NCI-H748 (cell line): ENCODE results near the gene YEATS4.
"Not testable (repeated sequence)": the region's sequence is repeated elsewhere in the genome, so short reads cannot be mapped to it uniquely, and the experiment has no call there.

Experiments used
- DNase-seq: peaks from one replicate; lab custom pipeline; 2025; ENCODE audit not compliant: unreplicated experiment; lab: John Stamatoyannopoulos, UW

YEATS4 gene

DNA sequence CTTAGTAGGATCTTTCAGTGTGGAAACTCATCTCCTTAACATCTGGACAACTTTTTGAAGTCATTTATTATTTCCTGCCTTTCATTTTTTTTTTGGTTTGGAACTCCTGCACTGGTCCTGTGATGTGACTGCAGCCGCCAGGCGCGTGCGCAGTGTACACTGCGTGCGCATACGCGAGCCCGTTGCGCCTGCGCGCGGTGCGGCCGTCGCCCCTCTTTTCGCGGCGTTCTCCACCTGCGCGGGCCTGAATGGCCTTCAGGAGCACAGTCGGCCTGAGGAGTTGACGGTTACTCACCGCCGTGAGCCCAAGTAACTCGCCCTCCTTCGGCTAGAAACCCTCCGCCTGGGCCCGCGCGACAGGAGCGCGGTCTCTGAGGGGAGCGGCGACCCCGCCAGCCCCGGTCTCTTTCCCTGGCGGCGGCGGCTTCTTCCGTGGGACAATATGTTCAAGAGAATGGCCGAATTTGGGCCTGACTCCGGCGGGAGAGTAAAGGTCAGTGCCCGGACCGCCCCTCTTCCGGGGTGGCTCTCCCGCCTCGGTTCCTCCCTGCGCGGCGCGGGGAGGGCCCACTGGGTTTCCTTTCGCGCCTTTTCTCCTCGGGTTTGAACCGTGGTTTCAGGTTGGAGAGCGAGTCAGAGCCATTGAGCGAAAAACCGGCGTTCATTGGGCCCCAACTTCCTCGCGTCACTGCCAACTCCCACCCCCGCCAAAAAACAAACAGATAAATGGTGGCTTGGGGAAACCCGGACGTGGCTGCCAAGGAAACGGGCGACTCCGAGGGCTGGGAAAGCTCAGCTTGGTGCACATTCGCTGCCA is at the start of gene YEATS4:
Gene YEATS4, plus strand, starts transcription at position 213 of the 817 bp plus-strand sequence. Its CDS starts 230 bp downstream, at position 443.
- peak; percentile 99 for DNase-seq

- DNase-seq: no peak
Observed at GRCh38 chr12:69313209-69313608, 46.3 kb upstream of the YEATS4 start.

DNA sequence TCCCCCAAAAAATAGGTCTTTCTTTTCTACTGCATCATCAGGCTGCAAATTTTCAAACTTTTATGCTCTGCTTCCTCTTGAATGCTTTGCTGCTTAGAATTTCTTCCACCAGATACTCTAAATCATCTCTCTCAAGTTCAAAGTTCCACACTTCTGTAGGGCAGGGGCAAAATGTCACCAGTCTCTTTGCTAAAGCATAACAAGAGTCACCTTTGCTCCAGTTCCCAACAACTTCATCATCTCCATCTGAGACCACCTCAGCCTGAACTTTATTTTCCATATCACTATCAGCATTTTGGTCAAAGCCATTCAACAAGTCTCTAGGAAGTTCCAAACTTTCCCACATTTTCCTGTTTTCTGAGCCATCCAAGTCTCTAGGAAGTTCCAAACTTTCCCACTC is 42.8 kb upstream of the YEATS4 start:
- DNase-seq: not testable (repeated sequence)

DNA sequence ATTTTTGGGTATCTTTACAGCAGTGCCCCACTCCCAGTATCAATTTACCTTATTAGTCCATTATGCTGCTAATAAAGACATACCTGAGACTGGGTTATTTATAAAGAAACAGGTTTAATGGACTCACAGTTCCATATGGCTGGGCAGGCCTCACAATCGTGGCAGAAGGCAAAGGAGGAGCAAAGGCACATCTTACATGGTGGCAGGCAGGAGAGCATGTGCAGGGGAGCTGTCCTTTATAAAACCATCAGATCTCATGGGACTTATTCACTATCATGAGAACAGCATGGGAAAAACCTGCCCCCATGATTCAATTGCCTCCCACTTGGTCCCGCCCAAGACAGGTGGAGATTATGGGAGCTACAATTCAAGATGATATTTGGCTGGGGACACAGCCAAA is 42.3 kb upstream of the YEATS4 start:
- DNase-seq: not testable (repeated sequence)

DNA sequence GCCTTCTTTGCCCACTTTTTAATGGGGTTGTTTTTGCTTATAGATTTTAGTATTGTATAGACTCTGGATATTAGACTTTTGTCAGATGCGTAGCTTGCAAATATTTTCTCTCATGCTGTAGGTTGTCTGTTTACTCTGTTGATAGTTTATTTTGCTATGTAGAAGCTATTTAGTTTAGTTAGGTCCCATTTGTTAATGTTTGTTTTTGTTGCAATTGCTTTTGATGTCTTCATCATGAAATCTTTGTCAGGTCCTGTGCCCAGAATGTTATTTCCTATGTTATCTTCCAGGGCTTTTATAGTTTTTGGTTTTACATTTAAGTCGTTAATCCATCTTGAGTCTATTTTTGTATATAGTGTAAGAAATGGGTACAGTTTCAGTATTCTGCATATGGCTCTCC is 41.3 kb upstream of the YEATS4 start:
- no peak for DNase-seq

- DNase-seq: no peak
Observed at GRCh38 chr12:69321351-69321750, 38.2 kb upstream of the YEATS4 start.

DNA sequence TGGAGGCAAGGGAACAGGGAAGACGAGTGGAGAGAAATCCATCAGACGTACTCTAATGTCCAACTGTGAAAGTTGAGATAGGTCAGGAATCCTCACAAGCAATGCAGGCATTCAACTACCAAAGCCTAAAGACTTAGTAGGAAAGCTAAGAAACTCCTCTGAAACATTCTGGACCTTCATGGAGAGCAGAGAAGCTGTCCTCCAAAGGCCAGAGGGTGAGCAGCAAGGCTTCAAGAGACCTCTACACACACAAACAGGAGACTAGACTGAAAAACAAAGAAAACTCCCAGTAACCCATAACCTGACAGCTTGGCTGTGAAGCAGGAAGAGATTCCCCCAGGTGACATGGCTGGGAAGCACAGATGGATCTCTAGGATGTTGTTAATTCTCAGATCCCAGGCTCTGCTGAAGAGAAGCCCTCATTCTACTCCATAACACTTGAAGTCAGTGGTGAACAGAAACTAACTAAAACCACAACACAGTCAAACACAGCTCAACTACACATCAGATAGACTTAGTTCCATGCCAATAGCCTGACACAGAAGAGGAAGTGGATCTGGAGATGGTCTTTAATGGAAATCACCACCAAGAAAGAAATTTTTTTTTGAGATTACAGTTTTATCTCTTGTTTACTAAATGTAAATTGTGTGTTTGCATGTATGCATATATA is 34.6 kb upstream of the YEATS4 start:
- no peak for DNase-seq

GRCh38 chr12:69328426-69328825 is 31.1 kb upstream of the YEATS4 start:
- no peak for DNase-seq

DNA sequence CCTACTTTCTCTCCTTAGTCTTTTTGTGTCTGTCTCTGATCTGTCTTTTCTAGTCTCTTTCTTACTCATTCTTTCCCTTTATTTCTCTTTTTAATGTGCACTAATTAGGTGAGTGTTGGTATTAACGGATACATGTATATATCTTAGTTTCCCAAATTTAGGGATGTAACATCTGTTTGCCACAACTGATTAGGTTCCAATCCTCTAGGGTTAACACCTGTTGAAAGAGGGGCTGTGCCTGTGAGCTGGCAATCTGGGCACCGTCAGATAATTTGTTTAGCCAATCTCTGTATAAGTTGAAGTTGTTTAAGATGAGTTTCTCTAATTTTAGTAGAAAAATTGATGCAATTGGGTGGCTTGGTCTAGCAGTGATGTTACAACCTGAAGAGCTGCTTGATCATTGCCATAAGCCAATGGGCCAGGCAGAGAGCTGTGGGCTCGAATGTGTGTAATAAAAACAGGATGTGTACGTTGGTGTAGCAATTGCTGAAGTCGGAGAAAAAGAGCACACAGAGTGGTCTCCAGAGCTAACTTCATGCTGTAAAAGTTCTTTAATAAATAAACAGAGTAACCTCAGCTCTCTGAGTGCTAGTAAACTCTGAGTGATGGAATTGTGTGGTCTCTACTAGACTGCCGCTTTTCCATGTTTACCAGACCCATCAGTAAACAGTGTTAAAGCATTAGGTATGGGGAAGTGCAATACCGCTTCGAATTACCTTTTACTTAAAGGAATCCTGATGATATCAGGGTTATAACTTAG is 29.7 kb upstream of the YEATS4 start:
- DNase-seq: no peak

GRCh38 chr12:69330475-69331473 is 28.8 kb upstream of the YEATS4 start:
- DNase-seq: no peak

DNA sequence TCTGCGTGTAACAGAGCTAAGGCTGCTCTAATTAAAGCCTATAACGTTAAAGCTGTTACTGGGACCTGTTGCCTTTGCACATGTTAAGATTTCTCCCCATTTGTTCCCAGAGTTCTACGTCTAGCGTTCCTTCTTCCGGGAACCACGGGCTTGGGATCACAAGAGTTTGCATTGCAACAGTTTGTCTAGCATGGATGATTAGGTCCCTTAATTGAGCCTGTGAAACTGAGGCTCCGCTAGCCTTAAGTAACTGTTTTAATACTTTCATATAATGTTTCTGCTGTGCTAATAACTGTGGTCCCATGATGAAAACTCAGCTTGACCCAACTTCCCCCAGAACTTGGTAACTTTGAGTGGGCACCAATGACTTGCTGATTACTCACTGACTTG is 28.0 kb upstream of the YEATS4 start:
- no peak for DNase-seq

- DNase-seq: no peak
Observed at GRCh38 chr12:69331909-69332684, 27.4 kb upstream of the YEATS4 start.

DNA sequence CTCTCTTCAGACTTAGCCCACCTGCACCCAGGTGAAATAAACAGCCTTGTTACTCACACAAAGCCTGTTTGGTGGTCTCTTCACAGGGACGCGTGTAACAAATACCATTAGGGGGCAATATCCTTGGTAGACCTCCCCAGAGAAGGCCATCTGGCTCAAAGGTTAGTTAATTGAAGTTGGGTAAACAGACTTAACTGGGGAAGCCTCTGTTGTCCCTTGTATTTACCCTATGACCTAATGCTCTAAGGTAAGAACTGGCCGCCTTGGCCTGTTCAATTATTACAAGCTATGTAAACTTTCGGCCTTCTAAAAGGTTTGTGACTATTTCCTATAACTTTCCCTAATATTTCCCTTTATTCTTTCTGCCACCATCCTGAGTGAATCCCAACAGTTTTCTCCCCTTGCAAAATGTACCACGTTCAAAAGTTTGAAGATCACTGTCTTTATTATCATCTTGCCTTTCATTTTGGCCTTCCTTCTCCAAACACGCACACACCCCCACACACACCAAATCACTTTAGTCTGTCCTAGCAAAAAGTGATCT is 26.7 kb upstream of the YEATS4 start:
- DNase-seq: no peak

- no peak for DNase-seq
Observed at GRCh38 chr12:69334158-69334557, 25.4 kb upstream of the YEATS4 start.

GRCh38 chr12:69337311-69338090 is 22.0 kb upstream of the YEATS4 start:
- DNase-seq: no peak

GRCh38 chr12:69338120-69338859 is 21.3 kb upstream of the YEATS4 start:
- no peak for DNase-seq

DNA sequence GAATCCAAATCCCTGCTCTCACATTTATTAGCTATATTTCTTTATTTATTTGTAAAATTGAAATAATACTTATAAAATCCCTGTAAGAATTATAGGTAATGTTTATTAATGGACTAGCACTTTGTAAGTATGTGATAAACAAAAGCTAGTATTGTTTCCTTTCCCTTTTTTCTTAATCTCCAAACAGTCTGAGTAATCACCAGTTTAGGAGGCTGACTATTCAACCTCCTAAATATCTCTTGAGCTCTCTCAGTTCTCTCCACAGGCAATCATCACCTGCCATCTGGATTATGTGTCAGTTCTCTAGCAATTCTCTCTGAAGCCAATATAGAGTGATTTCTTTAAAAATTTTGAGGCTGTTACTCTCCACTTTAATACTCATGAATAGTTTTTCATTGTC is 20.6 kb upstream of the YEATS4 start:
- DNase-seq: no peak

DNA sequence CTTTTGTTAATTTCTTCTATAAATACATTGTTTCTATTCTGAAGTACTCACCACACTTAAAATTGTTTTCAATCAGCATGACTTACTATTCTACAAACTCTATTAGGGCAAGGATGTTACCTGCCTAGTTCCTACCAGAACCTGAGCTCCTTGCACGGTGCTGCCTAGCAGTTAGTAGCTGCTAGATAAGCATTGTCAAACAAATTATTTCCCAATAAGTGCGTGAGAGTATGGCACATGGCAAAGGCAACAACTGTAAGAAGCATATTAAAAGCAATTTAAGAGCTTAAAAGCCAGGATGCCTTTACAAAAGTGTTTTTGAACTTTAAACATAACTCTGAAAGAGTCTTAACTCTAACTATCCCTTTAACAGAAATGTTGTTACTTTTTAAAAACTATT is 19.5 kb upstream of the YEATS4 start:
- DNase-seq: no peak
